T-helper 9 cell (primary cell): ENCODE results near the gene RELN.
"Not testable (repeated sequence)": the region's sequence is repeated elsewhere in the genome, so short reads cannot be mapped to it uniquely, and the experiment has no call there.

ENCODE experiments used
- DNase-seq: peaks from one replicate; pipeline ENCODE4 v3.0.0-alpha.2; 2020

The RELN gene

DNA sequence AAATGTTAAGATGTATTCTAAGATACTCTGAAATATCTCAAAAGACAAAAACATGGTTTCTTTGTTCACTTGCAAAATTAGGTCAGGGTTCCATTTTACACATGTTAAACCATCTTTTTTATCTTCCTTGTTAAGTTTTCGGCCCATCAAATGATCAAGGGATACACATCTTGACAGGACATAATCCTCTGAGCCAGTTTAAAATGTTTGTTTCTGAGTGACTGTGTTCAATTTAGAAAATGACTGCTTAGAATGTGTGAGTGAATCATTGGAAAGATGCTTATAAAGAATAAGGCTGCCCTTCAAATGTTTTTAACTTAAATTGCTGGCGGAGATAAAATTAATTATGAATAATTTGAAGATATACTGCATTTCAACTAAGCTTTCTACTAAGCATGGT, 447.5 kb downstream of the RELN start:
- no peak for DNase-seq

DNA sequence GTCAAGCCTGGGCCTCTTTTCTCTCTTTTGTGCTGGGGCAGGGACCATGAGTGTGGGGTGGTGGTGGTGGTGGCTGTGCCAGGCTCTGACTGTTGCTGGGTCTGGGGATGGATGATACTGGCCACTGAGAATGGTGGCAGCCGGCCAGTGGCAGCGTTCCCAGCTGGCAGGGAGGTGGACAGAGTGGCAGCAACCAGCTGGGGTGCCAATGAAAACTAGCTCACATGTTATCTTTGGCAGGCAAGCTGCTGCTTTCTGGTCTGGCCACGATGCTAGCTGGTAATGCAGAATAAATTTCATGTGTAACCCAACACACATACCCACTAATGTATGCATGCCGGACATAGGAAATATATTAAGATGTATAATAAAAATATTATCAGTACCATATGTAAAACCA, 448.4 kb downstream of the RELN start:
- DNase-seq, result no peak

DNA sequence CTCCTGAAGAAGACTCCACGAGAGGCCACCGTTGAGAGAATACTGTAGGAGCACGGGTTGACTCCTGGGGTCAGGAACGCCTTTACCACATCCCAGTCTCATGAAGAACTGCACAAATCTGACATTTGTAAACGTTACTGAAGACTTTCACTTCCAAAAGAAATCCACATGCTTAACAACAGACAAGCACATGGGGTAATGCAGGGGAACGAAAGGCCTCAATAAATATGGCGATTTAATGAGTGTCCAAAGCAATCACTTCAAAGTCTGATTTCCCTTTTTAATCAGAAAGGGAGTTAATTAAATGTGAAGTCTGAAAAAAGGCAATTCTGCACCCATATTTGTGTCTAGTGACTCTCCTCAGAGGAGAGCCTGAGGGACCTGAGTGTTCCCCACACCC, 449.1 kb downstream of the RELN start:
- no peak for DNase-seq

DNA sequence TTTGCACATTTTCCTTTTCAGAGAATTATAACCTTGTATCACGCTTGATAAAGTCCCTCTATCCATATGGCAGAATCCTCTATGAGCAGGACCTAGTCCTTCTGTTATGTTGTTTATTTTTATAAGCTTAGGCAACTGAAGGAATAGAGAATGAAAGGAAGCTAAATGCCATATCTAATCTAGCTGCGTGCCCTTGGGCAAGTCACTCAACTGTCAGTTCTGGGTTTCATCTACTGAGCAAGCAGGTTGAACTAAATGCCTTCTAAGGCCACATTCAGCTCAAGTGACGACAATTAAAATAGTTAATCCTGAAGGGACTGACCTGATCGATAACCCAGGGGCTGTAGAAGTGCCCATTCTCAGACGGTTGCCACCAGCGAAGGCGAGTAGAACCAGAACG, 449.6 kb downstream of the RELN start:
- DNase-seq, result no peak

DNA sequence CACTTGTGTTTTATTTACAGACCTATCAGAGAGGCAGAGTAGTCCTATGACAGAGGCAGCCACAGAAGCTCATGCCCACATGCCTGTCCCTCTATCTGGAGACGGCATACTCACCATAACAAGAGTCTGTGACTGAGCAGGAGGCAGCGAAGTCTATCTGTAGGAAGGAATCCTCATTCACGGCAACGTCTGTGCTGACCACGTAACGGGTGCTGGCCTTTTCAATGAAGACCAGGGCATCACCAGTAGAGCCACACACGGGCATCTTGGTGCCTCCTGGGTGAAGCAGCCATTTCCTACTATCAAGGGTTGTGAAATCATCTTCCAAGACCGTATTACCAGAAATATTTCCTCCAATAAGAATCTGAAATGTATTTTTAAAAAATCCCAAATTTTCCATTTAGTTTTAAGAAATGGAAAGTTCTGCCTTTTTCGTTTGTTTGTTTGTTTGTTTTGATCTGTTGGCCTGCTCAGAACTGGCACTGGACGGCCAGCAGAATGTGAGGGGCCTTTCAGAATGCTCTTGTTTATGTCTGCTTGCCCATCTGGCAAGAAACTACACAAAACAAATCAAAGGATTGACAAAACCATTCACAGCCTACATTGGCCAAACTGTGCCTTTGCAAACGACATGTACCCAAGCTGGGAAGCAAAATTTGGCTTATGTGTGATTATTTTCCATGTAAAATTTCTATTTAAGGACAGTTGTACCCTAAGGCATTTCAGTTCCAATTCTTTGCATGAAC, 450.3 kb downstream of the RELN start:
- DNase-seq, result no peak

DNA sequence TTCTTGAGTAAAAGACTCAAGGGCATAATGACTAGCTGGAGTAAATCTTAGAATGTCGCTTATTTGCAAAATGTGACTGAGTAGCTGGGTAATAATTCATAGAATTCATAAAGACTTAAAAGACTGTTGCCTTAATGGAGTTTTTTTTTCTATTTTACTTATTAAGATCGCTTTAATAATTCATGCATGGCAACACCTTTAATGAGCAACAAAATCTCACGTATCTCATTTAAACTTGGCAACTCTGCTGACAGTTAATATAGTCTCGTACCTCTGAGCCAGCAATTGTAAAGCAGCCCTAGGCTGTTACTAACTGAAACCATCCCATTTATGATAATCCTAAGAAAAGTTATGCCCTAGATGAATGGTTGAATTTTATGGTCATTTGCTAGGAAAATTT, 455.7 kb downstream of the RELN start:
- no peak for DNase-seq

DNA sequence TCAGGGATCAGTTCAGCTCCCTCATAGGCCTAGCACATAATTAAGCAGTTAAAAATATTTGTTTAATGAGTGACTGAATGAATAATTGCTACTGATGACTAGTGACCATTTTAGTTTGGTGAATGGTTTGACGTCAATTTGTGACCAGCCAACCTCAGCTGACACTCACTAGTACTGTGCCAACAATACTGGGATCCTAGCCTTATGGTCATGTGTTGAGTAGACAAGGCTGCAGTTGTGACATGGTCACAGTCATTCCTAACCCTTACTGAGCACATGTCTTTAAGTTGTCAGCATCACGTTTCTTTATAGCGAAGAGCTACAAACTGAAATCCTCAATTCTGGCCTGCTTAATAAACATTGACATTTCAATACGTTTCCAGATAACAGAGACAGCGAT, 456.5 kb downstream of the RELN start:
- no peak for DNase-seq

DNA sequence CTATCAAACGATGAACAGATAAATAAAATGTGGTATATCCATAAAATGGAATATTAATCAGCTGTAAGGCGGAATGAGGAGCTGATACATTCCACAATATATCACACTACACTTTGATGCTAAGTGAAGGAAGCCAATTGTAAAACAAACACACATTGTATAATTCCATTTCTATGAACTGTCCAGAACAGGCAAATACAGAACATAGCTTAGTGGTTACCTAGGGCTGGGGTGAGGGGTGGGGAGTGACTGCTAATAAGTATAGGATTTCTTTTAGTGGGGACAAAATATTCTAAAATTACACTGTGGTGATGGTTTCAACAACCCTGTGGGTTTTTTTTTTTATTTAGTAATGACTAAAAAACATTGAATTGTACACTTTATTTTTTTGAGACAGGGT, 461.3 kb downstream of the RELN start:
- DNase-seq, result no peak

DNA sequence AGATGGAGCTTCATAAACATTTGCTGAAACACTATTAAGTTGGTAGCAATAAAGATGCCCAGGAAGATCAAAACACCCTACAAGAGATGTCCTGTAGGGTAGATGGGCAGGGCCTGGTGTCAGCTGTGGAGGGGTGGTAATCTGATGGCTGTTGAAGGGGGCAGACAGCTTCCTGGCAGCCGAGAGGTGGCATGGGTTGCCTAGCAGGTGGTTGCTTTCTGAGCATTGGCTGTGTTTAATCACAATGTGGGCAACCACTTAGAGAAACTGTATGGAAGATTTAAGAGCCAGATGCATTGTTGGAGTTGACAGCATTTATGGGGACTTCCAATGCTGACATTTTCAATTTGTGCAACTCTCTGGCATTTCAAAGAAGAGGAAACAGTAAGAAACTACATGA, 463.5 kb downstream of the RELN start:
- no peak for DNase-seq

DNA sequence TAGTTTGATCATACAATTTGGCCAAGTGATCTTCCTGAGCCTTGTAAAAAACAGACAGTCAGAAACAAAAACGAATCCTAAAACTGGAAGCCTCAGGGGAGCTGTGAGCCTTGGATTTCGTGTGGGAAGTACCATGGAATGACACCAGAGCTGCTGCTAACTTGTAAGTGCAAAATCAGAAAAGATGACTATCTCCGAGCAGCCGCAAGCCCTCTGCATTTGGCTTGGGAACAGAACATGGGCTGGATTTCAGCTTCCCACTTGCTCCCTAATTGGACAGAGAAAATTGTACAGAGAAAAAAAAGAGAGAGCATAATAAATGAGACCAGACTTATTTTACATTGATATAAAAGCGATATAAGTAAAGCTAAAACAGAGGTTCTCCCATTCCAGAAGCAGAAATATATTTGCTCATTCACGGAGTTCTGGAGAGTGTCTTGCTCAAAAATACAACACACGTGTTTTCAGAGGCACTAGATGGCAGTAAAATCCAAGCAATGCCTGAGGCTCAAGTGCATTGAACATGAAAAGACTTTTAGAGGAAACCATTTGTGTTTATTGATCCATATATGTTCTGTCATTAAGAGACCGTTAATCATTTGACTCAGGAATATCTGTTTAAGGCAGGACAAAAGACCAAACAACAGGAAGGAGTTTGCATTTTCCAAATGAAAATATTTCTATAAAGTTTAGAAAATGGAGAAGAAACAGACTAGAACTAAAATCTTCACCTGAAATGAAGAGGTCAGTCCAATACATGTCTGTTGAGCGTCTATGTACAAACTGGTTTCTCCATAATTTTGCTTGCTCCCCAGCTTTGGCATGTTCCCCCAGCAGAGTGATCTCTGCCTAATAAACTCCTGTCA, 465.2 kb downstream of the RELN start:
- DNase-seq, result no peak

DNA sequence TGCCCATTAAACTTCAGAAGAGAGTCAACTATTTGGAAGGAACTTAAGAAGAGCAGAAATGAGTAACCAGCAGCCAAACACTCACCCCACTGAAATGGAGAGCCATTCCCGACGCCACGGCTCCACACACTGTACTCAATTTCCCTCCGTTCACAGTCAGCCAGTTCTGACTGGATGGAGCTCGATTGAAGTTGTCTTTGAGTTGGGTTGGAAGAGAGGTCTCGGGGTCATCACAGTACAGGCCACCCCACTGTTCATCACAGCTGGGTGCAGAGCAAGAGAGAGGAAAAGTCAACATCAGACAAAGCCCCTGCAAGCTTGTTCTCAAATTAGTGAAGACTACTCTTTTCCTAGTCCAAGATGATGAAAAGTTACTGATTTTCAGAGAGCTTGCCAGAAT, 467.5 kb downstream of the RELN start:
- no peak for DNase-seq

DNA sequence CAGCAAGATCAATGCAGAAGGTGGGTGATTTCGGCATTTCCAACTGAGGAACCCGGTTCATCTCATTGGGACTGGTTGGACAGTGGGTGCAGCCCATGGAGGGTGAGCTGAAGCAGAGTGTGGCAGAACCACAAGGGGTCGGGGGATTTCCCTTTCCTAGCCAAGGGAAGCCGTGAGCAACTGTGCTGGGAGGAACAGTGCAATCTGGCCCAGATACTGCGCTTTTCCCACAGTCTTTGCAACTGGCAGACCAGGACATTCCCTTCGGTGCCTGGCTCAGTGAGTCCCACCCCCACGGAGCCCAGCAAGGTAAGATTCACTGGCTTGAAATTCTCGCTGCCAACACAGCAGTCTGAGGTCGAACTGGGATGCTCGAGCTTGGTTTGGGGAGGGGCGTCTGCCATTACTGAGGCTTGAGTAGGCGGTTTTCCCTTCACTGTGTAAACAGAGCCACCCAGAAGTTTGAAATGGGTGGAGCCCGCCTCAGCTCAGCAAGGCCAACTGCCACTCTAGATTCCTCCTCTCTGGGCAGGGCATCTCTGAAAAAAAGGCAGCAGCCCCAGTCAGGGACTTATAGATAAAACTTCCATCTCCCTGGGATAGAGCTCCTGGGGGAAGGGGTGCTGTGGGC, 484.8 kb downstream of the RELN start:
- DNase-seq, result no peak

DNA sequence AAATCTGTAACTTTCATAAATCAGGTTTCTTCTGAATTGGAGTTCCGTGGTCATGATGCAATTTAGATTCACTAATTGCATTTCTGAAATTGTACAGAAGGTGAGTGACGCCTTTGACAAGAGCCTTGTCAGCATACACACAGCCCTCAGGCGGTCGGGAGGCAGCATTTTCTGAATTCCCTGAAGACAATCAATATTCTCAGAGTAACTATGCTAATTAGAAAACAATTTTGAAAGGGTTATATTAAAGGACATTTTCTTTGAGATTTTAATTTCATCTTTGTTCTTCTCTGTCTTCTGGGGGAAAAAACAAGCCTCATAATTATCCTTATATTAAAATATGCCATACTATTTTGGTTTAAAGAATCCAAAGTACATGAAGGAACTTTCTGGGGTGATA, 488.3 kb downstream of the RELN start:
- DNase-seq, result no peak

DNA sequence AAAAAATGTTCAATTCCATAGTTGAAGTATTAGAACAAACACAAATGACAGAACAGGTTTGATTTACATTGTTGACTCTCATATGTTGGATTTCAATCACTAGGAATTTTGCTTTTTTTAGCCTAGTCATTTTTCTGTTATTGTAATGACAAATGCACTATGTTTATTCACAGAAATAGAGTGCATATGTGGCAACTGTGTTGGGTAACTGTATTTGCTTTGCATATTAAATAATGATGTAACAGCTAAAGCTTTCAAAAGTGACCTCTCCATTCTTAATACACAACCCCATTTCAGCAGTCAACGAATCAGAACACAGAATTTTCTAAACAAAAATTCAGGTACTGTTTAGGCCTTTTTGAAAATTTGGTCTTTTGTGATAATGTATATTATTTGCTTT, 489.5 kb downstream of the RELN start:
- no peak for DNase-seq

DNA sequence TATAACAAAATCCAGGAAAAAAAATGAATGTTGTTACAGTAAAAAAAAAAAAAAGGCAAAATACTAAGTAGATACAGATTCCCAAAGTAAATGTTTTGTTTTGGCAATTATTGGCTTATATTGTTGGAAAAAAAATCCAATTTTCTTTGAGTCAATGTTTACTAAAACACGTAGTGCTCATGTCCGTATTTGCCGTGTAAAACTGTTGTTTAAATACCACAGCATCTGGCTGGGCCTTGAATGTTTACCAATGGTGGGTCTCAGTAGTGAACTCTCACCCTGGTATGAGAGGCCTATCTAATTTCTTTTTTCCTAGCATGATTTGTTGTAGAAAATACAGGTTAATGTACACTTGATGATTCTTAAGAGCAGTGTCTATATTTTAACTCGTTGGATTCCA, 502.0 kb downstream of the RELN start:
- DNase-seq, result no peak

DNA sequence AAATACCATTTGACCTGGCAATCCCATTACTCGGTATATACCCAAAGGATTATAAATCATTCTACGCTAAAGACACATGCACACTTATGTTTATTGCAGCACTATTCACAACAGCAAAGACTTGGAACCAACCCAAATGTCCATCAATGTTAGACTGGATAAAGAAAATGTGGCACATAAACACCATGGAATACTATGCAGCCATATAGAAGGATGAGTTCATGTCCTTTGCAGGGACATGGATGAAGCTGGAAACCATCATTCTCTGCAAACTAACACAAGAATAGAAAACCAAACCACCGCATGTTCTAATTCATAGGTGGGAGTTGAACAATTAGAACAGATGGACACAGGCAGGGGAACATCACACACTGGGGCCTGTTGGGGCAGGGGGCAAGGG, 502.6 kb downstream of the RELN start:
- DNase-seq, result not testable (repeated sequence)

DNA sequence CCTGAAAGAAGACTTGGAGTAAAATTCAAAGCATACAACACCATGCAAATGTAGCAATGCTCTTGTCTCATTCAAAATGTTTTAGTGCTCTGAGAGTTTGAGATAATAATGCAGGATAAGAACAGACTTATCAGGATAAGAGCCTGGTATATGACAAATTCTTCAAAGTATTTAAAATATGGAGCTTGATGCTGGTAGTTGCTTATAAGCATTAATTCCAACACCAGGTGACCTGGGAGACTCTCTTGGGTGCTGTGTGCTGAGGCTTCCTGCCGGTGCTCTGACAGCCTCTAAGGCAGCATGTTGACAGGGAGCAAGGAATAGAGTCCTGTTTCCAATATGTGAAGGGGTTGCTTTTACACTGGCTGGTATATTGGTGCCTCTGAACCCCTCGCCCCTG, 508.7 kb downstream of the RELN start:
- DNase-seq, result no peak

DNA sequence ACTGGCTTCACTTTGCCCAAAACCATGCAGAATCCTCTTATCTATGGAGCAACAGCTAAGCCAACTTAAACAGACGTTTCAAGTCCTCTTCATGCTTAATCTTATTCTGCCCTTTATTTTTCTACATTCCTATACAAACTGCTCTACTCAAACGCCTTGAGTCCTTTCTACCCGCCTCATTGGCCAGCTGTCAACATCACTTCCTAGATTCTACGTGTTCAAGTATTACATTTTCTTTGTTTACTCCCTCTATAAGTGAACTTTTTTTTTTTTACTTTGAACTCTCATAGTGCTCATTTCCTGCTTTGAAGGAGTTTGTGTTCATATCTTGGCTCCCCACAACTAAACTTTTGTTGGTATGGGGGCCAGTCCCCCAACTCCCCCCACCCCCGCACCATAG, 514.5 kb downstream of the RELN start:
- no peak for DNase-seq

DNA sequence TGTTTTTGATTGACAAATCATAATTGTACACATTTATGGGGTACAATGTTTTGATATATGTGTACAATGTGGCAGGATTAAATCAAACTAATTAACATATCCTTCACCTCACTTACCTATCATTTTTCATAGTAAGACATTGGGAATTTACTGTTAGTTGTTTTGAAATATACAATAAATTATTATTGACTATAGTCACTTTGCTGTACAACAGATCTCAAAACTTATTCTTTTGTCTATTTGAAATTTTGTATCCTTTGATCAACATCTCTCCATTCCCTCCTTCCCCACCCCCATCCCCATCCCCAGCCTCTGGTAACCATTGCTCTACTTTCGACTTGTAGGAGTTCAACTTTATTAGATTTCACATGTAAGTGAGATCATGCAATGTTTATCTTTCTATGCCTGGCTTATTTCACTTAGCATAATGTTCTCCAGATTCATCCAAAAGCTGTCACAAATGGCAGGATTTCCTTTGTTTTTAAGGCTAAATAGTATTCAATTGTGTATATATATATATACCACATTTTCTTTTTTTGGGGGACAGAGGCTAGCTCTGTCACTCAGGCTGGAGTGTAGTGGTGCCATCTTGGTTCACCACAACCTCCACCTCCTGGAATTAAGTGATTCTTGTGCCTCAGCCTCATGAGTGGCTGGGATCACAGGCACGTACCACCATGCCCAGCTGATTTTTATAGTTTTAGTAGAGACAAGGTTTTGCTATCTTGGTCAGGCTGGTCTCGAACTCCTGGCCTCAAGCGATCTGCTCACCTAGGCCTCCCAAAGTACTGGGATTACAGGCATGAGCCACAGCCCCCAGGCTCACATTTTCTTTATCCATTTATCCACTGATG, 520.1 kb downstream of the RELN start:
- DNase-seq, result no peak

DNA sequence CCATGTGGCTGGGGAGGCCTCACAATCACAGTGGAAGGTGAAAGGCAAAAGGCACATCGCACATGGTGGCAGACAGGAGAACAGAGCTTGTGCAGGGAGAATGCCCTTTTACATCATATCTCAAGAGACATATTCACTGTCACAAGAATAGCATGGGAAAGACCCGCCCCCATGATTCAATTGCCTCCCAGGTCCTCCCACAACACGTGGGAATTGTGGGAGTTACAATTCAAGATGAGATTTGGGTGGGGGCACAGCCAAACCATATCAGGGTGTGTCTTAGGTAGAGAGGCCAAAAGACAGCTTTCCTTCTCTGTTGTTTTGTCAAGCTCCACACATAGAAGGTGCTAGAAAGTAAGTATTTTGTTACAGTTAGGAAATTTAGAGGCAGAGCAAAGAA, 522.6 kb downstream of the RELN start:
- DNase-seq, result no peak

DNA sequence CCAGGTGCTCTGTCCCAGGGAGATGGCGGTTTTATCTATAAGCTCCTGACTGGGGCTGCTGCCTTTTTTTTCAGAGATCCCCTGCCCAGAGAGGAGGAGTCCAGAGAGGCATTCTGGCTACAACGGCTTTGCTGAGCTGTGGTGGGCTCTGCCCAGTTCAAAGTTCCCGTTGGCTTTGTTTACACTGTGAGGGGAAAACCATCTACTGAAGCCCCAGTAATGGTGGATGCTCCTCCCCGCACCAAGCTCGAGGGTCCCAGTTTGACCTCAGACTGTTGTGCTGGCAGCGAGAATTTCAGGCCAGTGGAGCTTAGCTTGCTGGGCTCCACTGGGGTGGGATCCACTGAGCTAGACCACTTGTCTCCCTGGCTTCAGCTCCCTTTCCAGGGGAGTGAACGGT, 527.1 kb downstream of the RELN start:
- no peak for DNase-seq

DNA sequence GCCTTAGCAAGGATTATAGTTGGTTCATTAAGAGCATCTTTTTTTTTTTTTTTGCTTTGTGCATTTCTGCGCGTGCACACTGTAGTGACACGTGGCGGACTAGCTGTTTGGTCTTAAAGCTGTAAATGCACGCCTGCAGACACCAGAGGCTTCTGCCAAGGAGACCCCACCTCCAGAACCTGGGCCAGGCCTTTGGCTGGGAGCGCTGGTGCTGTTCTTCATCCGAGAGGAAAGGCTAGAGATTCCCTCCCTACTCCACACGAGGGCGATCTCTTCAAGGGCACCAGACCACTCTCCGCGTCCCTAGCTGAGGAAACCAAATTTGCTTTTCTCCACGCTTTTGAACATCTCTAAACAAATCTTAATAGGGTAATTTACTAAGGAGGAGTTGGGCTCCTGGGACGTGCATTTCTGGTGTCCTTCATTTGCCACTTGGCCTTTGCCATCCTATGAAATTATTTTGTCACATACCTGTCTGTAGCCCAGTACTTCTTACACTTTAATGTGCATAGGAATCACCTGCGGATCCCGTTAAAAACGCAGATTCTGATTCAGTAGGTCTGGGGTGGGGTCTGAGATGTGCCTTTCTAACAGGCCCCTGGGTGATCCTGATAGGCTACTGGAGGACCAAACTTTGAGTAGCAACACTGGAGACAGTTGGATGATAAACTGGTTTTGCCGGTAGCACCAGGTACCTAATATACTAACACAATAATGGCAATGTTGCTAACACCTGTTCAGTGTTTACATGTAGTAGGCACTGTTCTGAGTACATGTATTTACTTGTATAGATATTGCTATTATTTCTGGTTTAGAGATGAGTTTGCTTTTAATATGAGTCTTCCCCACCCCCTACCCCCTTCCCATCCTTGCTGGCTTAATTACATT, 542.1 kb downstream of the RELN start:
- peak; percentile 7 for DNase-seq
